SK-N-SH (cell line): ENCODE measurements around the gene FRYL.

Source experiments
- POLR2AphosphoS5 ChIP-seq: IDR thresholded peaks from 2 replicates; pipeline ENCODE4 v1.6.1; 2012; ENCODE audit warnings: low read depth, low read length
- RFX5 ChIP-seq: IDR thresholded peaks from 2 replicates; pipeline ENCODE4 v1.6.1; 2012; ENCODE audit warnings: mild to moderate bottlenecking, improper control_type of control experiment, low read length

DNA sequence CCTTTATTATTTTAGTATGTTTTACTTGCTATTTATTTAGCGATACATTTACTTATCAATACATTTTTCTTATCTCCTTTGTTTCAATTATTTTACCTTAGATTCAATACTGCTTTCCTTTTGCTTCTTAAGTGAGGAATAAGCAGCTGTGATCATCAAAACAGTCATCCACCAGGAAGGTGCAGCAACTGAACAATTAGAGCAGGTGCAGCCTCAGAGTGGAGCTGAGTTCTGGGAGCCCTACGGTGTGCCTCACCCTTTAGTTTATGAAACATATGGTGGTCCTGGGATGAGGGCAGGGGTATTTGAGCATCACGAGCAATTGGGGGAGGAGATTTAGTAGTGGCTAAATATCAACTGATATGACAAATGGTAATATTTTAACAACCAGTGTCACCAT, 111.0 kb downstream of the FRYL start:
- TF ChIP-seq POLR2AphosphoS5 (no peak), RFX5 (no peak)
